ENCODE measurements around the gene ACTR1B. TPM values are rescaled to one million over a fixed set of nuclear protein-coding genes. Genes with fewer than 3 reads are reported as not detected.
A peak's percentile ranks its signal among the peaks of the same experiment; 100 is the strongest.
"Not testable (repeated sequence)": the region's sequence is repeated elsewhere in the genome, so short reads cannot be mapped to it uniquely, and the experiment has no call there.

Gene ACTR1B
- polyA plus RNA-seq (2013, experiment 1 of 2) = 58.1 TPM
- polyA plus RNA-seq (2013, experiment 2 of 2) = 55.1 TPM

DNA sequence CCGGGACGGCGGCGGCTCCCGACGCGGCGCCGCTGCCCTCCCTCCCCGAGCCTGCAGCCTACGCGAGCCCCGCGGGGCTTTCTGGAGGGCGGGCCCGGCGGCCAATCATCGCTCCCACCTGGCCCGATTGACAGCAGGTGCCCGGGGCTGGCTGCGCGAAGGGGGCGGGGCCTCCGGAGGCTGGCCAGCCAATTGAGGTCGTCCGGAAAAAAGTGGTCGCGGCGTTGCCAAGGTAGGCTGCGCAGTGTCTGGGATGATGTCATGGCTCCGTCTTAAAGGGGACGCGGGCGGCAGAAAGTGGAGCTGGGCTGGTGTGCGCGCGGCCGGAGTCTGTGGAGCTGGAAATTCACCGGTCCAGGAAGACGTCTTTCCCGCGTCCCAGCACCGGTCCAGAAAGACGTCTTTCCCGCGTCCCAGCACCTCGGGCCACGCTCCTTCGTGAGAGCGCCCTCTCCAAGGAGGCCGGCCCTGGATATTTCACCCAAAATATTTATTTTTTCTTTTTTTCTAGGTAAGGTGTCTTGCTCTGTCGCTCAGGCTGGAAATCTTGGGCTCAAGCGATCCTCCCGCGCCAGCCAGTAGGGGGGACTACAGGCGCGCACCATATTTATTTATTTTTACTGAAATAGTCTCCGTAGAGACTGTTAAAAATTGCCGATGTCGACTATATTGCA, at the start of gene ACTR1B:
Gene ACTR1B (minus strand): TSS at position 83 of the 674 bp plus-strand sequence. CDS start 154 bp downstream, outside the sequence.
- Histone ChIP-seq H4K8ac (ENCODE audit: low read depth, low read length) (no peak within 1 kb of the TSS), H2AFZ (ENCODE audit: low read length) (peak within 1 kb of the TSS; percentile 96), H3K27me3 (ENCODE audit: control insufficient read depth in 3 of 3, insufficient read depth in 3 of 3, low read depth in 1 of 3, low read length in 3 of 3) (no peaks in the 10 kb centered on the region), H2AK5ac (ENCODE audit: low read depth, low read length) (peak within 1 kb of the TSS; percentile 80), H3K79me1 (ENCODE audit: low read depth, low read length) (peaks cover 18% of the 10 kb centered on the region), H3K14ac (ENCODE audit: low read length) (peak within 1 kb of the TSS; percentile 89), H2BK15ac (ENCODE audit: low read length) (peak within 1 kb of the TSS; percentile 37), H3K36me3 (replicated peaks in 1 of 2; ENCODE audit: control insufficient read depth in 2 of 2, insufficient read depth in 2 of 2, low read length in 2 of 2) (peaks cover 7 to 18% of the 10 kb centered on the region in 2 donors), H3K9ac (ENCODE audit: low read depth, low read length, poor library complexity) (peak within 1 kb of the TSS; percentile 89), H3K27ac (replicated peaks; ENCODE audit: low read length) (peak within 1 kb of the TSS; percentile 98), H3K4me1 (ENCODE audit: control insufficient read depth in 2 of 2, insufficient read depth in 1 of 2, low read depth in 1 of 2, low read length in 2 of 2) (peaks cover 8 to 12% of the 10 kb centered on the region in 2 donors), H3K9me3 (replicated peaks in 1 of 2; ENCODE audit: control insufficient read depth in 2 of 2, insufficient read depth in 1 of 2, low read depth in 1 of 2, low read length in 2 of 2) (no peaks in the 10 kb centered on the region), H2BK120ac (ENCODE audit: low read depth, low read length) (no peak within 1 kb of the TSS), H4K91ac (ENCODE audit: low read depth, low read length, poor library complexity) (no peak within 1 kb of the TSS), H3K4ac (ENCODE audit: low read length) (no peak within 1 kb of the TSS), H3K23ac (ENCODE audit: low read depth, low read length, poor library complexity) (peak within 1 kb of the TSS; percentile 91), H3K18ac (ENCODE audit: low read length) (peak within 1 kb of the TSS; percentile 95), H3K4me2 (ENCODE audit: insufficient read depth, low read length, poor library complexity, severe bottlenecking) (peak within 1 kb of the TSS; percentile 92), H3K4me3 (ENCODE audit: low read length in 2 of 2) (peak within 1 kb of the TSS; percentile 63 to 95), H2BK5ac (ENCODE audit: low read length) (peak within 1 kb of the TSS; percentile 66), H2BK12ac (ENCODE audit: low read length) (no peak within 1 kb of the TSS)
- DNase-seq (ENCODE audit: low spot score) = peak; percentile 97
- WGBS, 2 donors (ENCODE audit: extremely low coverage in 2 of 2, insufficient read length in 2 of 2, insufficient replicate concordance in 1 of 2) = no CpG with 5 or more reads among the region's 60 CpGs

DNA sequence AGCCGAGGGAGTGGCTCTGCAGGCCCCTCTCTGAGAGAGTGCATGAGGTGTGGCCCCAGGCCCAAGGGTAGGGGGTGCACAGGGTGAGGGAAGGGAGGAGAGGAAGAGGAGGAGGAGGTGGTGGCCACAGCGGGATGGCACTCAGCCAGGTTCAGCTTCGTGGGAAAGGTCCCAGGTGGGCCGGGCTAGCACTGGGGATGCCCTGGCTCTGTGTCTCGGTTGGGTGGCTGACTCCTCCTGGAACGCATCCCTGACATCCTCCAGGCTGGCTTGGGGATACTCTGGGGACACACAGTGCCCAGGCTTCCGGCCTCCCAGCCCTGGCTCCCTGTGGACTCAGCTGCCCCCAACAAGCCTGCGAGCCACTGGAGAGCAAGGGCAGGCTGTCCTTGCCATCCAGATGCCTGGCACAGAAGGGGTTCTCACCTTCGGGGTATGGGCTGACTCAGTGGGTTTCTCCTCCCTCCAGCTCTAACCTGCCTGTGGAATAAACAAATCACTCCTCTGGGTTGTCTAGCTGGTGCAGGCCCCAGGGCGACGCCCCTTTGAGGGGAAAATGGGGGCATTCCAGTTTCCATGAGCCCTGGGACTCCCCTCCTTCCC, 49.0 kb upstream of the ACTR1B start:
- peak overlapping the region; percentile 52 for H3K23ac ChIP-seq (ENCODE audit: low read depth, low read length, poor library complexity)
- H3K14ac ChIP-seq (ENCODE audit: low read length) = no peak overlapping the region
- H3K18ac ChIP-seq (ENCODE audit: low read length) = peak overlapping the region; percentile 70
- H3K4me3 ChIP-seq (ENCODE audit: low read length in 2 of 2) = no peak overlapping the region
- H3K4me2 ChIP-seq (ENCODE audit: insufficient read depth, low read length, poor library complexity, severe bottlenecking) = no peak overlapping the region
- H3K27ac ChIP-seq (replicated peaks; ENCODE audit: low read length) = no peak overlapping the region
- H3K36me3 ChIP-seq (replicated peaks in 1 of 2; ENCODE audit: control insufficient read depth in 2 of 2, insufficient read depth in 2 of 2, low read length in 2 of 2) = no peaks in the 10 kb centered on the region
- peaks cover 2 to 5% of the 10 kb centered on the region in 2 donors for H3K4me1 ChIP-seq (ENCODE audit: control insufficient read depth in 2 of 2, insufficient read depth in 1 of 2, low read depth in 1 of 2, low read length in 2 of 2)
- no peak overlapping the region for H4K91ac ChIP-seq (ENCODE audit: low read depth, low read length, poor library complexity)
- peak overlapping the region; percentile 51 for H3K9ac ChIP-seq (ENCODE audit: low read depth, low read length, poor library complexity)
- no peak overlapping the region for H3K4ac ChIP-seq (ENCODE audit: low read length)
- H3K27me3 ChIP-seq (ENCODE audit: control insufficient read depth in 3 of 3, insufficient read depth in 3 of 3, low read depth in 1 of 3, low read length in 3 of 3) = no peaks in the 10 kb centered on the region
- peaks cover 3% of the 10 kb centered on the region for H3K79me1 ChIP-seq (ENCODE audit: low read depth, low read length)
- H2BK120ac ChIP-seq (ENCODE audit: low read depth, low read length) = no peak overlapping the region
- peak overlapping the region; percentile 38 for H2AK5ac ChIP-seq (ENCODE audit: low read depth, low read length)
- H2BK15ac ChIP-seq (ENCODE audit: low read length) = peak overlapping the region; percentile 81
- no peaks in the 10 kb centered on the region for H3K9me3 ChIP-seq (replicated peaks in 1 of 2; ENCODE audit: control insufficient read depth in 2 of 2, insufficient read depth in 1 of 2, low read depth in 1 of 2, low read length in 2 of 2)
- no CpG with 5 or more reads among the region's 11 CpGs for WGBS, 2 donors (ENCODE audit: extremely low coverage in 2 of 2, insufficient read length in 2 of 2, insufficient replicate concordance in 1 of 2)
- DNase-seq (ENCODE audit: low spot score) = no peak
- H2BK12ac ChIP-seq (ENCODE audit: low read length) = no peak overlapping the region
- H2BK5ac ChIP-seq (ENCODE audit: low read length) = no peak overlapping the region
- peak overlapping the region; percentile 84 for H2AFZ ChIP-seq (ENCODE audit: low read length)
- H4K8ac ChIP-seq (ENCODE audit: low read depth, low read length) = no peak overlapping the region

DNA sequence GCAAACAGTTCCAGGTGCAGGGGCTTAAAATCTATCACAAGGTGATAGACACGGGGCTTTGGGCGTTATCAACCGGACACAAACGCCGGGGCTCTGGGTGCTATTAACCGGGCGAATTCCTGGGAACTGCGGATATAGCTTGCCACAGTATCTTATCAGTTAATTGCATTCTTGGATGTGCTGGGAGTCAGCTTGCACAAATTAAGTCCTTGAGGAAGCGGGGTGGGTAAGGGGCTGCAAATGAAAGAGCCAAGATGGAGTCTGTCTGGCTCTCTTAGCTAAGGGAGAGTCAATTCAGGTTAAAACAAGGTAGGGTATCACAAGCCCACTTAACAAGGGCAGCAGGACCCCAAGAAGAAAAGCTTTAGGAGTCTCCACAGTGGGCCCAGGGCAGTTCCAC, 48.3 kb upstream of the ACTR1B start:
- Histone ChIP-seq H2AK5ac (ENCODE audit: low read depth, low read length) (peak overlapping the region; percentile 38), H3K23ac (ENCODE audit: low read depth, low read length, poor library complexity) (peak overlapping the region; percentile 52), H2AFZ (ENCODE audit: low read length) (peak overlapping the region; percentile 84)
- not testable (repeated sequence) for H3K36me3 ChIP-seq (replicated peaks in 1 of 2; ENCODE audit: control insufficient read depth in 2 of 2, insufficient read depth in 2 of 2, low read length in 2 of 2); H3K4me2 ChIP-seq (ENCODE audit: insufficient read depth, low read length, poor library complexity, severe bottlenecking); DNase-seq (ENCODE audit: low spot score); H2BK15ac ChIP-seq (ENCODE audit: low read length); H3K79me1 ChIP-seq (ENCODE audit: low read depth, low read length); H2BK120ac ChIP-seq (ENCODE audit: low read depth, low read length); H2BK12ac ChIP-seq (ENCODE audit: low read length); H3K4me1 ChIP-seq (ENCODE audit: control insufficient read depth in 2 of 2, insufficient read depth in 1 of 2, low read depth in 1 of 2, low read length in 2 of 2); H4K8ac ChIP-seq (ENCODE audit: low read depth, low read length); H3K4ac ChIP-seq (ENCODE audit: low read length); H3K27ac ChIP-seq (replicated peaks; ENCODE audit: low read length); H3K9ac ChIP-seq (ENCODE audit: low read depth, low read length, poor library complexity); H3K27me3 ChIP-seq (ENCODE audit: control insufficient read depth in 3 of 3, insufficient read depth in 3 of 3, low read depth in 1 of 3, low read length in 3 of 3); H3K18ac ChIP-seq (ENCODE audit: low read length); H3K4me3 ChIP-seq (ENCODE audit: low read length in 2 of 2); H3K9me3 ChIP-seq (replicated peaks in 1 of 2; ENCODE audit: control insufficient read depth in 2 of 2, insufficient read depth in 1 of 2, low read depth in 1 of 2, low read length in 2 of 2); H4K91ac ChIP-seq (ENCODE audit: low read depth, low read length, poor library complexity); H3K14ac ChIP-seq (ENCODE audit: low read length); H2BK5ac ChIP-seq (ENCODE audit: low read length)
- WGBS, 2 donors (ENCODE audit: extremely low coverage in 2 of 2, insufficient read length in 2 of 2, insufficient replicate concordance in 1 of 2) = no CpG with 5 or more reads among the region's 9 CpGs

DNA sequence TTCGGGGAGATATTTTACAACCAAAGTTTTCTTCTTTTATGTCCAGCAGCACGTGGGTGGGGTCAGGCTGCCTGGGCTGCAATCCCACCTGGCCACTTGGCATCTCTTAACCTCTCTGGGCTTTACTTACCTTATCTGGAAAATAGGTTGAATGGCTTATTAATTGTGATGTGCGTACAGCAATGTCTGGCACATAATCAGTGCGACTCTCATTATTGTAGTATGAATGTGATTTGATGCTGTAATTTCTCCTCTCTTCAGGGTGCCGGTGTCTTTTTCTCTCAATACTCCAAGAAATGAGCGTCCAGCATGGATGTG, 47.5 kb upstream of the ACTR1B start:
- no peaks in the 10 kb centered on the region for H3K9me3 ChIP-seq (replicated peaks in 1 of 2; ENCODE audit: control insufficient read depth in 2 of 2, insufficient read depth in 1 of 2, low read depth in 1 of 2, low read length in 2 of 2)
- H2BK120ac ChIP-seq (ENCODE audit: low read depth, low read length) = no peak overlapping the region
- H3K27me3 ChIP-seq (ENCODE audit: control insufficient read depth in 3 of 3, insufficient read depth in 3 of 3, low read depth in 1 of 3, low read length in 3 of 3) = no peaks in the 10 kb centered on the region
- peaks cover 3% of the 10 kb centered on the region for H3K79me1 ChIP-seq (ENCODE audit: low read depth, low read length)
- H3K36me3 ChIP-seq (replicated peaks in 1 of 2; ENCODE audit: control insufficient read depth in 2 of 2, insufficient read depth in 2 of 2, low read length in 2 of 2) = no peaks in the 10 kb centered on the region
- no peak overlapping the region for H2AFZ ChIP-seq (ENCODE audit: low read length)
- no peak overlapping the region for H3K4me3 ChIP-seq (ENCODE audit: low read length in 2 of 2)
- no peak overlapping the region for H3K18ac ChIP-seq (ENCODE audit: low read length)
- no peak overlapping the region for H3K4me2 ChIP-seq (ENCODE audit: insufficient read depth, low read length, poor library complexity, severe bottlenecking)
- no peak overlapping the region for H4K91ac ChIP-seq (ENCODE audit: low read depth, low read length, poor library complexity)
- no peak overlapping the region for H2BK15ac ChIP-seq (ENCODE audit: low read length)
- no CpG with 5 or more reads among the region's 6 CpGs for WGBS, 2 donors (ENCODE audit: extremely low coverage in 2 of 2, insufficient read length in 2 of 2, insufficient replicate concordance in 1 of 2)
- no peak overlapping the region for H3K4ac ChIP-seq (ENCODE audit: low read length)
- no peak overlapping the region for H2BK5ac ChIP-seq (ENCODE audit: low read length)
- H3K14ac ChIP-seq (ENCODE audit: low read length) = no peak overlapping the region
- H3K23ac ChIP-seq (ENCODE audit: low read depth, low read length, poor library complexity) = no peak overlapping the region
- H3K4me1 ChIP-seq (ENCODE audit: control insufficient read depth in 2 of 2, insufficient read depth in 1 of 2, low read depth in 1 of 2, low read length in 2 of 2) = peaks cover 2 to 5% of the 10 kb centered on the region in 2 donors
- H2AK5ac ChIP-seq (ENCODE audit: low read depth, low read length) = no peak overlapping the region
- no peak overlapping the region for H2BK12ac ChIP-seq (ENCODE audit: low read length)
- H4K8ac ChIP-seq (ENCODE audit: low read depth, low read length) = no peak overlapping the region
- H3K9ac ChIP-seq (ENCODE audit: low read depth, low read length, poor library complexity) = no peak overlapping the region
- no peak for DNase-seq (ENCODE audit: low spot score)
- H3K27ac ChIP-seq (replicated peaks; ENCODE audit: low read length) = no peak overlapping the region
